Measurements from ENCODE around the gene KMO.

GRCh38 chr1:241612533-241613477 is 80.6 kb downstream of the KMO start:
- TF ChIP-seq SIN3A (IDR thresholded peaks at IDR 0.05; ENCODE audit: borderline replicate concordance, insufficient read depth, low read length): no peak
- no peak for TF ChIP-seq POLR2AphosphoS5 (IDR thresholded peaks at IDR 0.05; ENCODE audit: low read depth, low read length)
- TF ChIP-seq, protein P1, sequence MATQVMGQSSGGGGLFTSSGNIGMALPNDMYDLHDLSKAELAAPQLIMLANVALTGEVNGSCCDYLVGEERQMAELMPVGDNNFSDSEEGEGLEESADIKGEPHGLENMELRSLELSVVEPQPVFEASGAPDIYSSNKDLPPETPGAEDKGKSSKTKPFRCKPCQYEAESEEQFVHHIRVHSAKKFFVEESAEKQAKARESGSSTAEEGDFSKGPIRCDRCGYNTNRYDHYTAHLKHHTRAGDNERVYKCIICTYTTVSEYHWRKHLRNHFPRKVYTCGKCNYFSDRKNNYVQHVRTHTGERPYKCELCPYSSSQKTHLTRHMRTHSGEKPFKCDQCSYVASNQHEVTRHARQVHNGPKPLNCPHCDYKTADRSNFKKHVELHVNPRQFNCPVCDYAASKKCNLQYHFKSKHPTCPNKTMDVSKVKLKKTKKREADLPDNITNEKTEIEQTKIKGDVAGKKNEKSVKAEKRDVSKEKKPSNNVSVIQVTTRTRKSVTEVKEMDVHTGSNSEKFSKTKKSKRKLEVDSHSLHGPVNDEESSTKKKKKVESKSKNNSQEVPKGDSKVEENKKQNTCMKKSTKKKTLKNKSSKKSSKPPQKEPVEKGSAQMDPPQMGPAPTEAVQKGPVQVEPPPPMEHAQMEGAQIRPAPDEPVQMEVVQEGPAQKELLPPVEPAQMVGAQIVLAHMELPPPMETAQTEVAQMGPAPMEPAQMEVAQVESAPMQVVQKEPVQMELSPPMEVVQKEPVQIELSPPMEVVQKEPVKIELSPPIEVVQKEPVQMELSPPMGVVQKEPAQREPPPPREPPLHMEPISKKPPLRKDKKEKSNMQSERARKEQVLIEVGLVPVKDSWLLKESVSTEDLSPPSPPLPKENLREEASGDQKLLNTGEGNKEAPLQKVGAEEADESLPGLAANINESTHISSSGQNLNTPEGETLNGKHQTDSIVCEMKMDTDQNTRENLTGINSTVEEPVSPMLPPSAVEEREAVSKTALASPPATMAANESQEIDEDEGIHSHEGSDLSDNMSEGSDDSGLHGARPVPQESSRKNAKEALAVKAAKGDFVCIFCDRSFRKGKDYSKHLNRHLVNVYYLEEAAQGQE (IDR thresholded peaks at IDR 0.05; ENCODE audit: insufficient read depth in 1 of 2, low read depth in 2 of 2, low read length in 2 of 2): no peak
- TF ChIP-seq TAF1 (IDR thresholded peaks at IDR 0.05; ENCODE audit: borderline replicate concordance, insufficient read depth, low read length): no peak

All from PFSK-1 (cell line).